HCT116 (cell line): ENCODE data around the gene CPED1. TPM values are rescaled to one million over a fixed set of nuclear protein-coding genes. Genes with fewer than 3 reads are reported as not detected.

Experiments
- ATAC-seq: fragments of 200-7000 bp; cut with Tn5 transposase; 2 replicates; pipeline ENCODE4 v1.9.1; 2020; ENCODE audit warnings: mild to moderate bottlenecking, moderate library complexity
- BruUV-seq: library from RNA; stranded (reverse); fragments of 400-500 nt; replicated peaks from 2 replicates; lab custom pipeline; 2021; lab: Mats Ljungman, UMichigan
- CTCF ChIA-PET: fragments of 300-600 bp; sonication (Branson Sonifier 250); formaldehyde crosslinking; loops from one replicate; lab custom pipeline; 2021; ENCODE audit warnings: antibody characterized with exemption; lab: Charles Lee
- POLR2A ChIA-PET: fragments of 300-600, 350-600 bp; sonication (Branson Sonifier 250); formaldehyde crosslinking; loops from one replicate; lab custom pipeline; 2021; ENCODE audit warnings: antibody characterized with exemption; lab: Charles Lee
- RAD21 ChIA-PET, 2 experiments: fragments of 300-600 bp; sonication (Branson Sonifier 250); formaldehyde crosslinking; loops; one replicate each; lab custom pipeline; 2023; ENCODE audit warnings: low total read pairs in 2 of 2; ENCODE audit not compliant: uncharacterized antibody in 2 of 2, unreplicated experiment in 2 of 2, low non-redundant PET in 1 of 2; lab: Charles Lee
- DNase-seq: peaks from one replicate; pipeline ENCODE4 v3.0.0-alpha.2; 2010; ENCODE audit warnings: low read depth, low spot score
- H2AFZ ChIP-seq: fragments of 200-600 bp; shearing (Covaris generic), sonication (generic); 2 replicates; pipeline ENCODE4 v1.6.1; 2017; ENCODE audit warnings: low read depth, mixed run types, mixed read lengths, antibody characterized with exemption, low read length; ENCODE audit not compliant: poor library complexity, severe bottlenecking
- H3K27ac ChIP-seq: 2 replicates; pipeline ENCODE4 v1.5.1; 2012; ENCODE audit warnings: low read depth, low read length
- H3K27me3 ChIP-seq: fragments of 200-600 bp; sonication (generic); 2 replicates; pipeline ENCODE4 v1.6.1; 2016; ENCODE audit warnings: mixed run types, low read length, mixed read lengths; ENCODE audit not compliant: insufficient read depth
- H3K36me3 ChIP-seq, 2 experiments: fragments of 200-500 bp in 1 of 2; fragments of 200-600 bp in 1 of 2; sonication (Bioruptor generic) in 1 of 2; sonication (generic) in 1 of 2; 2 replicates each; pipeline versions ENCODE4 v1.5.1 to v1.6.1; 2014 to 2016; ENCODE audit warnings: low read length in 2 of 2, inconsistent platforms in 1 of 2, mixed read lengths in 1 of 2, mixed run types in 1 of 2; ENCODE audit not compliant: insufficient read depth in 2 of 2, control insufficient read depth in 1 of 2
- H3K4me1 ChIP-seq, 2 experiments: fragments of 200-600 bp in 1 of 2; sonication (generic) in 1 of 2; 2 replicates each; pipeline versions ENCODE4 v1.5.1 to v1.6.1; 2012 to 2017; ENCODE audit warnings: low read length in 2 of 2, inconsistent platforms in 1 of 2, mild to moderate bottlenecking in 1 of 2, mixed read lengths in 1 of 2, mixed run types in 1 of 2, moderate library complexity in 1 of 2; ENCODE audit not compliant: insufficient read depth in 2 of 2, control insufficient read depth in 1 of 2
- H3K4me2 ChIP-seq: fragments of 200-600 bp; sonication (generic); 2 replicates; pipeline ENCODE4 v1.6.1; 2017; ENCODE audit warnings: mixed run types, low read length, mixed read lengths
- H3K4me3 ChIP-seq, 2 experiments: fragments of 200-600 bp in 1 of 2; sonication (generic) in 1 of 2; replicated peaks in 1 of 2; 2 replicates each; pipeline ENCODE4 v1.5.1; 2011 to 2016; ENCODE audit warnings: low read length in 2 of 2, control low read depth in 1 of 2, low read depth in 1 of 2, mild to moderate bottlenecking in 1 of 2, mixed read lengths in 1 of 2, mixed run types in 1 of 2
- H3K79me2 ChIP-seq: fragments of 200-600 bp; sonication (generic); 2 replicates; pipeline ENCODE4 v1.6.1; 2017; ENCODE audit warnings: mild to moderate bottlenecking, mixed run types, low read length, moderate library complexity, mixed read lengths; ENCODE audit not compliant: insufficient read depth
- H3K9ac ChIP-seq: fragments of 200-600 bp; sonication (generic); 2 replicates; pipeline ENCODE4 v1.6.1; 2016; ENCODE audit warnings: low read length, mixed read lengths
- H3K9me2 ChIP-seq: fragments of 200-600 bp; sonication (generic), shearing (Covaris generic); 2 replicates; pipeline ENCODE4 v1.6.1; 2017; ENCODE audit warnings: mixed run types, mild to moderate bottlenecking, moderate library complexity; ENCODE audit not compliant: insufficient read depth
- H3K9me3 ChIP-seq, 2 experiments: fragments of 200-500 bp in 1 of 2; fragments of 200-600 bp in 1 of 2; sonication (Bioruptor generic) in 1 of 2; sonication (generic) in 1 of 2; 2 replicates each; pipeline ENCODE4 v1.6.1; 2014 to 2017; ENCODE audit warnings: low read length in 2 of 2, mixed read lengths in 2 of 2, inconsistent platforms in 1 of 2, low read depth in 1 of 2, mild to moderate bottlenecking in 1 of 2, mixed run types in 1 of 2, moderate library complexity in 1 of 2; ENCODE audit not compliant: control insufficient read depth in 1 of 2, insufficient read depth in 1 of 2
- H4K20me1 ChIP-seq: fragments of 200-600 bp; sonication (generic), shearing (Covaris generic); 2 replicates; pipeline ENCODE4 v1.6.1; 2017; ENCODE audit warnings: mixed run types, mild to moderate bottlenecking, moderate library complexity; ENCODE audit not compliant: insufficient read depth
- ATF3 ChIP-seq: IDR thresholded peaks from 2 replicates; pipeline ENCODE4 v1.6.1; 2012
- CEBPB ChIP-seq: IDR thresholded peaks from 2 replicates; pipeline ENCODE4 v1.6.1; 2012; ENCODE audit warnings: low read depth
- EGR1 ChIP-seq: IDR thresholded peaks from 2 replicates; pipeline ENCODE4 v1.6.1; 2012; ENCODE audit warnings: low read depth
- EZH2 ChIP-seq: fragments of 200-600 bp; sonication (generic); IDR thresholded peaks from 2 replicates; pipeline ENCODE4 v1.6.1; 2017; ENCODE audit warnings: antibody characterized with exemption, mixed run types
- EZH2phosphoT487 ChIP-seq: fragments of 200-600 bp; IDR thresholded peaks from 2 replicates; pipeline ENCODE4 v1.6.1; 2018; ENCODE audit warnings: antibody characterized with exemption, borderline replicate concordance
- FOSL1 ChIP-seq: IDR thresholded peaks from 2 replicates; pipeline ENCODE4 v1.6.1; 2012; ENCODE audit warnings: low read depth
- JUND ChIP-seq: IDR thresholded peaks from 2 replicates; pipeline ENCODE4 v1.6.1; 2012
- MAX ChIP-seq: IDR thresholded peaks from 2 replicates; pipeline ENCODE4 v1.6.1; 2012
- POLR2A ChIP-seq: IDR thresholded peaks from 2 replicates; pipeline ENCODE4 v1.7.0; 2011; ENCODE audit warnings: borderline replicate concordance; ENCODE audit not compliant: insufficient read depth, insufficient read length; ENCODE audit errors: extremely low read depth
- POLR2AphosphoS5 ChIP-seq: IDR thresholded peaks from 2 replicates; pipeline ENCODE4 v1.6.1; 2011; ENCODE audit warnings: mild to moderate bottlenecking, low read depth, low read length, moderate library complexity
- RAD21 ChIP-seq: IDR thresholded peaks from 2 replicates; pipeline ENCODE4 v1.6.1; 2012; ENCODE audit warnings: low read depth, mild to moderate bottlenecking
- SIN3A ChIP-seq: IDR thresholded peaks from 2 replicates; pipeline ENCODE4 v1.6.1; 2012; ENCODE audit warnings: low read depth
- SP1 ChIP-seq: IDR thresholded peaks from 2 replicates; pipeline ENCODE4 v1.6.1; 2012; ENCODE audit warnings: low read depth
- SRF ChIP-seq: IDR thresholded peaks from 2 replicates; pipeline ENCODE4 v1.6.1; 2012; ENCODE audit warnings: low read depth
- YY1 ChIP-seq: IDR thresholded peaks from 2 replicates; pipeline ENCODE4 v1.6.1; 2011; ENCODE audit warnings: low read length, low read depth, moderate library complexity, mild to moderate bottlenecking; ENCODE audit not compliant: insufficient replicate concordance; ENCODE audit errors: extremely low read depth
- ZNF274 ChIP-seq: fragments of 200-500 bp; sonication (Bioruptor generic); IDR thresholded peaks from 2 replicates; pipeline ENCODE4 v1.6.1; 2014; ENCODE audit warnings: mild to moderate bottlenecking, low read depth, low read length, inconsistent platforms
- intact Hi-C: fragments of 100-400 bp; cut with micrococcal nuclease; formaldehyde crosslinking; loops from 2 replicates; pipeline ENCODE4 v1.10.0; 2022
- total RNA-seq: library from RNA; stranded (reverse); gene quantifications from one replicate; pipeline ENCODE4 v1.2.1, GENCODE V29; 2021; ENCODE audit not compliant: unreplicated experiment
- TF ChIP-seq, protein P1 (sequence below): IDR thresholded peaks from 2 replicates; pipeline ENCODE4 v1.6.1; 2012; ENCODE audit warnings: low read depth
- TF ChIP-seq, protein P2 (sequence below): IDR thresholded peaks from 2 replicates; pipeline ENCODE4 v1.6.1; 2011; ENCODE audit warnings: mild to moderate bottlenecking, low read length, moderate library complexity; ENCODE audit not compliant: insufficient replicate concordance; ENCODE audit errors: extremely low read depth

Gene CPED1
- total RNA-seq, 1 experiment from 2014 or later = 1.2 TPM

DNA sequence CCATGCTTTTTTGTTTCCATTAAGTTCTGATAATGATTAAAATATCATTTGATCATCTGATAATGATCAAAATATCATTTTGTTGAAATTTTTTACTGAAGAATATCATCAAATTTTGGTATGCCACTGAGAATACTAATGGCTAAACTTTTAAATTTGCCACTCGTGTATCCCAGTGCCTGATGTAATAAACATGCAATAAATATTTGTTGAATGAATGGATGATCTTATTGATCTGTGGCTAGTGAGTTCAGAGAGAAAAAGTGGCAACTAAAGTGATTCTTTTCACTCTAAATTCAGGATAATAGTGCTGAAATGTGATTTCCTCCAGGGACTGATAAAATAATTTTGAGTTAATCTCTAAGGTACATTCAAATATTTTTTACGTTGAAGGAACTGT, 181.0 kb downstream of the CPED1 start:
- BruUV-seq = no TSS peak
- Histone ChIP-seq H3K4me2 (no peak overlapping the region), H3K4me1 (peaks cover 0 to 9% of the 10 kb centered on the region in 2 experiments; a peak in 2 of 4 replicates), H3K79me2 (no peaks in the 10 kb centered on the region), H4K20me1 (no peaks in the 10 kb centered on the region), H3K9me2 (no peaks in the 10 kb centered on the region), H3K9me3 (no peaks in the 10 kb centered on the region), H3K27me3 (no peaks in the 10 kb centered on the region), H3K36me3 (no peaks in the 10 kb centered on the region), H2AFZ (no peak overlapping the region), H3K27ac (no peak overlapping the region), H3K4me3 (no peak overlapping the region), H3K9ac (no peak overlapping the region)
- no peak for TF ChIP-seq EGR1
- TF ChIP-seq FOSL1 = peak; percentile 27; the same call in 1 of the 2 replicates
- TF ChIP-seq JUND = no peak; the same call in 1 of the 2 replicates
- TF ChIP-seq SRF = no peak
- TF ChIP-seq MAX = peak; percentile 18; the same call in 1 of the 2 replicates
- TF ChIP-seq, protein P1, sequence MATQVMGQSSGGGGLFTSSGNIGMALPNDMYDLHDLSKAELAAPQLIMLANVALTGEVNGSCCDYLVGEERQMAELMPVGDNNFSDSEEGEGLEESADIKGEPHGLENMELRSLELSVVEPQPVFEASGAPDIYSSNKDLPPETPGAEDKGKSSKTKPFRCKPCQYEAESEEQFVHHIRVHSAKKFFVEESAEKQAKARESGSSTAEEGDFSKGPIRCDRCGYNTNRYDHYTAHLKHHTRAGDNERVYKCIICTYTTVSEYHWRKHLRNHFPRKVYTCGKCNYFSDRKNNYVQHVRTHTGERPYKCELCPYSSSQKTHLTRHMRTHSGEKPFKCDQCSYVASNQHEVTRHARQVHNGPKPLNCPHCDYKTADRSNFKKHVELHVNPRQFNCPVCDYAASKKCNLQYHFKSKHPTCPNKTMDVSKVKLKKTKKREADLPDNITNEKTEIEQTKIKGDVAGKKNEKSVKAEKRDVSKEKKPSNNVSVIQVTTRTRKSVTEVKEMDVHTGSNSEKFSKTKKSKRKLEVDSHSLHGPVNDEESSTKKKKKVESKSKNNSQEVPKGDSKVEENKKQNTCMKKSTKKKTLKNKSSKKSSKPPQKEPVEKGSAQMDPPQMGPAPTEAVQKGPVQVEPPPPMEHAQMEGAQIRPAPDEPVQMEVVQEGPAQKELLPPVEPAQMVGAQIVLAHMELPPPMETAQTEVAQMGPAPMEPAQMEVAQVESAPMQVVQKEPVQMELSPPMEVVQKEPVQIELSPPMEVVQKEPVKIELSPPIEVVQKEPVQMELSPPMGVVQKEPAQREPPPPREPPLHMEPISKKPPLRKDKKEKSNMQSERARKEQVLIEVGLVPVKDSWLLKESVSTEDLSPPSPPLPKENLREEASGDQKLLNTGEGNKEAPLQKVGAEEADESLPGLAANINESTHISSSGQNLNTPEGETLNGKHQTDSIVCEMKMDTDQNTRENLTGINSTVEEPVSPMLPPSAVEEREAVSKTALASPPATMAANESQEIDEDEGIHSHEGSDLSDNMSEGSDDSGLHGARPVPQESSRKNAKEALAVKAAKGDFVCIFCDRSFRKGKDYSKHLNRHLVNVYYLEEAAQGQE = no peak
- no peak for TF ChIP-seq EZH2phosphoT487
- TF ChIP-seq SP1 = no peak; the same call in 1 of the 2 replicates
- TF ChIP-seq POLR2AphosphoS5 = no peak
- no peak for TF ChIP-seq YY1
- TF ChIP-seq CEBPB = peak; percentile 78
- TF ChIP-seq, protein P2, sequence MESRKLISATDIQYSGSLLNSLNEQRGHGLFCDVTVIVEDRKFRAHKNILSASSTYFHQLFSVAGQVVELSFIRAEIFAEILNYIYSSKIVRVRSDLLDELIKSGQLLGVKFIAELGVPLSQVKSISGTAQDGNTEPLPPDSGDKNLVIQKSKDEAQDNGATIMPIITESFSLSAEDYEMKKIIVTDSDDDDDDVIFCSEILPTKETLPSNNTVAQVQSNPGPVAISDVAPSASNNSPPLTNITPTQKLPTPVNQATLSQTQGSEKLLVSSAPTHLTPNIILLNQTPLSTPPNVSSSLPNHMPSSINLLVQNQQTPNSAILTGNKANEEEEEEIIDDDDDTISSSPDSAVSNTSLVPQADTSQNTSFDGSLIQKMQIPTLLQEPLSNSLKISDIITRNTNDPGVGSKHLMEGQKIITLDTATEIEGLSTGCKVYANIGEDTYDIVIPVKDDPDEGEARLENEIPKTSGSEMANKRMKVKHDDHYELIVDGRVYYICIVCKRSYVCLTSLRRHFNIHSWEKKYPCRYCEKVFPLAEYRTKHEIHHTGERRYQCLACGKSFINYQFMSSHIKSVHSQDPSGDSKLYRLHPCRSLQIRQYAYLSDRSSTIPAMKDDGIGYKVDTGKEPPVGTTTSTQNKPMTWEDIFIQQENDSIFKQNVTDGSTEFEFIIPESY = no peak
- TF ChIP-seq ATF3 = no peak
- TF ChIP-seq EZH2 = no peak
- 0 out of 2 replicates have a peak, but pooled peaks have one; percentile 6 for TF ChIP-seq RAD21
- no peak for TF ChIP-seq POLR2A
- no peak for TF ChIP-seq ZNF274
- TF ChIP-seq SIN3A = no peak
- ChIA-PET CTCF (no interaction called here), RAD21 (no interaction called here), POLR2A (no interaction called here)
- intact Hi-C loops = no loop called here
- no peak for DNase-seq
- ATAC-seq = no peak
